Osteocyte (in vitro differentiated cells): ENCODE results near the gene CYSLTR2. TPM values are rescaled to one million over a fixed set of nuclear protein-coding genes. Genes with fewer than 3 reads are reported as not detected.

Source experiments
- DNase-seq: peaks from one replicate; pipeline ENCODE4 v3.0.0; 2021; ENCODE audit warnings: mixed read lengths; ENCODE audit not compliant: unreplicated experiment; ENCODE audit errors: extremely low spot score
- H3K27ac Mint-ChIP-seq: one replicate; pipeline ENCODE4 v1.8.0; 2021; ENCODE audit warnings: mild to moderate bottlenecking, mixed read lengths; ENCODE audit not compliant: unreplicated experiment
- H3K27me3 Mint-ChIP-seq: one replicate; pipeline ENCODE4 v1.8.0; 2021; ENCODE audit warnings: mixed read lengths; ENCODE audit not compliant: unreplicated experiment
- H3K36me3 Mint-ChIP-seq: one replicate; pipeline ENCODE4 v1.8.0; 2021; ENCODE audit warnings: mixed read lengths; ENCODE audit not compliant: unreplicated experiment
- H3K4me1 Mint-ChIP-seq: one replicate; pipeline ENCODE4 v1.8.0; 2021; ENCODE audit warnings: mixed read lengths; ENCODE audit not compliant: unreplicated experiment
- H3K4me3 Mint-ChIP-seq: one replicate; pipeline ENCODE4 v1.8.0; 2021; ENCODE audit warnings: mild to moderate bottlenecking, moderate library complexity, mixed read lengths; ENCODE audit not compliant: unreplicated experiment
- H3K9me3 Mint-ChIP-seq: one replicate; pipeline ENCODE4 v1.8.0; 2021; ENCODE audit warnings: mixed read lengths; ENCODE audit not compliant: unreplicated experiment
- total RNA-seq: library from RNA; stranded (reverse); gene quantifications from 2 replicates; pipeline ENCODE4 v1.2.1, GENCODE V29; 2021
- TF ChIP-seq, protein P1 (sequence below): fragments of 200-600 bp; sonication (generic); IDR thresholded peaks from 2 replicates; pipeline ENCODE4 v1.5.0; 2021; ENCODE audit warnings: antibody characterized with exemption, mild to moderate bottlenecking, moderate library complexity

The CYSLTR2 gene
- total RNA-seq, 1 donor from 2014 or later, result not detected

DNA sequence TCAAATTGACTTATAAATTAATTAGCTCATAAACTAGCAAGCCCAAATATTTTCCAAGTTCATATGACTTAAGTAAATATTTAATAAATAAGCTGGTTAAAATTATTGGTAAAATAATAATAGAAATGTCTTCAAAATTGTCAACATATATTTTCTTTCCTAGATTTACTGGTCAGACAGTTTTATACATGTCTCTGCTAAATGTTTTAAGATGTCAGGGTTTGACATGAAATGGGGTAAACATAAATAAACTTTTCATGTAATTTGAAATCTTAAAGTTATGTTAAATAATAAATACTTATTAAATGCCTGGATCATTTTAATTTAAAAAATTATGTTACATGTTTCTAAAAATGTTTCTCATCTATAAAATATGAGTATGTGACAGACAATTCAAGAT lies 18.3 kb upstream of the CYSLTR2 start:
- DNase-seq, result no peak
- Mint-ChIP-seq H3K9me3 (peaks cover 12% of the 10 kb centered on the region), H3K27me3 (peaks cover 7% of the 10 kb centered on the region), H3K27ac (no peak overlapping the region), H3K4me3 (no peak overlapping the region), H3K36me3 (no peaks in the 10 kb centered on the region), H3K4me1 (no peaks in the 10 kb centered on the region)
- TF ChIP-seq, protein P1, sequence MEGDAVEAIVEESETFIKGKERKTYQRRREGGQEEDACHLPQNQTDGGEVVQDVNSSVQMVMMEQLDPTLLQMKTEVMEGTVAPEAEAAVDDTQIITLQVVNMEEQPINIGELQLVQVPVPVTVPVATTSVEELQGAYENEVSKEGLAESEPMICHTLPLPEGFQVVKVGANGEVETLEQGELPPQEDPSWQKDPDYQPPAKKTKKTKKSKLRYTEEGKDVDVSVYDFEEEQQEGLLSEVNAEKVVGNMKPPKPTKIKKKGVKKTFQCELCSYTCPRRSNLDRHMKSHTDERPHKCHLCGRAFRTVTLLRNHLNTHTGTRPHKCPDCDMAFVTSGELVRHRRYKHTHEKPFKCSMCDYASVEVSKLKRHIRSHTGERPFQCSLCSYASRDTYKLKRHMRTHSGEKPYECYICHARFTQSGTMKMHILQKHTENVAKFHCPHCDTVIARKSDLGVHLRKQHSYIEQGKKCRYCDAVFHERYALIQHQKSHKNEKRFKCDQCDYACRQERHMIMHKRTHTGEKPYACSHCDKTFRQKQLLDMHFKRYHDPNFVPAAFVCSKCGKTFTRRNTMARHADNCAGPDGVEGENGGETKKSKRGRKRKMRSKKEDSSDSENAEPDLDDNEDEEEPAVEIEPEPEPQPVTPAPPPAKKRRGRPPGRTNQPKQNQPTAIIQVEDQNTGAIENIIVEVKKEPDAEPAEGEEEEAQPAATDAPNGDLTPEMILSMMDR, result no peak

DNA sequence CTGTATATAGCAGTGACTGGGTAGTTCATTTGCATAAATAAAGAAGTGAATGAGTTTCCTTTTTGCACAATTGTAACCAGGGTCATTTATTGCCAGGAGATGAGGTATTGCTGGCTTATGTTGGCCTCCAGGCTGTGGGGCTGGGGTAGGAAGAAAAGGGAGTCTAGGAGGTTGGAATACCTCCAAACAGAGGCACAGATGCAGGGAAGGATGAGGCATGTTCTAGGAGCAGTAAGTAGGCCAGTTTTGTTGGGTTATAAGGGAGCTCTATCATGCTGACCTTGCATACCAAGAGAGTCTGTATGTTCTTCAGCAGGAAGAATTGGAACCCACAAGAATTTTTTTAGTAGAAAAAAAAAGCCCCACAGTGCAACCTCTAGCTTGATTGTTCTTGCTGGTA lies 17.2 kb upstream of the CYSLTR2 start:
- TF ChIP-seq, protein P1, result no peak
- Mint-ChIP-seq H3K36me3 (no peaks in the 10 kb centered on the region), H3K27me3 (peaks cover 14% of the 10 kb centered on the region), H3K4me3 (no peak overlapping the region), H3K4me1 (no peaks in the 10 kb centered on the region), H3K9me3 (peaks cover 12% of the 10 kb centered on the region), H3K27ac (no peak overlapping the region)
- no peak for DNase-seq

DNA sequence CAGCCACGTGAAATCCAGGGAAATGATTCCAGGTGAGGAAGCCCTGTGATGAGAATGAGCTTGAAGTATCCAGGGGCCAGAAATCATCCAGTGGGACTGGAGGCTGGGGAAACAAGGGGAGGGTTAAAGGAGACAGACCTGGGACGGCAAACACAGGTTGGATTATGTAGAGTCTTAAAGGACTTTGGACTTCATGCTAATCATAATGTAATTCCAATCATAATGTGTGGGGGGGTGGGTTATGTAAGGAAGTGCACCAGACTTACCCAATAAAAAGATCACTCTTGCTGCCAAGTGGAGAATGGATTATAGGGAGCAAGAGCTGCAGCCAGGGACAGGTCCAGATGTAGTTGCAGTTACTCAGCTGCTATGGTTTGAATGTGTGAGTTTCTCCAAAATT lies 16.1 kb upstream of the CYSLTR2 start:
- H3K9me3 Mint-ChIP-seq, result peaks cover 12% of the 10 kb centered on the region
- H3K4me3 Mint-ChIP-seq, result no peak overlapping the region
- H3K27ac Mint-ChIP-seq, result no peak overlapping the region
- H3K27me3 Mint-ChIP-seq, result peaks cover 16% of the 10 kb centered on the region
- TF ChIP-seq, protein P1, result no peak
- no peaks in the 10 kb centered on the region for H3K36me3 Mint-ChIP-seq
- no peaks in the 10 kb centered on the region for H3K4me1 Mint-ChIP-seq
- DNase-seq, result no peak

GRCh38 chr13:48640767-48641166 lies 13.0 kb upstream of the CYSLTR2 start:
- Mint-ChIP-seq H3K9me3 (peaks cover 6% of the 10 kb centered on the region), H3K27ac (no peak overlapping the region), H3K36me3 (no peaks in the 10 kb centered on the region), H3K4me1 (no peaks in the 10 kb centered on the region), H3K27me3 (peaks cover 22% of the 10 kb centered on the region), H3K4me3 (no peak overlapping the region)
- TF ChIP-seq, protein P1, result no peak
- no peak for DNase-seq

- DNase-seq, result no peak
- TF ChIP-seq, protein P1, result no peak
- Mint-ChIP-seq H3K9me3 (peaks cover 2% of the 10 kb centered on the region), H3K4me1 (no peaks in the 10 kb centered on the region), H3K4me3 (no peak overlapping the region), H3K27ac (no peak overlapping the region), H3K27me3 (peaks cover 22% of the 10 kb centered on the region), H3K36me3 (no peaks in the 10 kb centered on the region)
These were observed 12.3 kb upstream of the CYSLTR2 start for GRCh38 chr13:48641404-48641803.
